Liver (tissue), 9 donors: ENCODE measurements around the gene SCP2D1. TPM values are rescaled to one million over a fixed set of nuclear protein-coding genes. Genes with fewer than 3 reads are reported as not detected.

Experiments used
- DNase-seq: peaks from one replicate; pipeline ENCODE4 v3.0.0-alpha.2; 2017; ENCODE audit warnings: low spot score
- H3K27ac ChIP-seq, 2 donors: one replicate each; pipeline ENCODE4 v1.7.0; 2013; ENCODE audit warnings: inconsistent platforms in 2 of 2, low read length in 2 of 2, control low read depth in 1 of 2, low read depth in 1 of 2, mild to moderate bottlenecking in 1 of 2
- H3K27me3 ChIP-seq, 4 donors: one replicate each; pipeline versions ENCODE4 v1.6.1 to v1.7.0; 2013; ENCODE audit warnings: low read length in 3 of 4, inconsistent platforms in 1 of 4, mild to moderate bottlenecking in 1 of 4, moderate library complexity in 1 of 4; ENCODE audit not compliant: control insufficient read depth in 4 of 4, insufficient read depth in 4 of 4
- H3K36me3 ChIP-seq, 4 donors: one replicate each; pipeline versions ENCODE4 v1.6.1 to v1.7.0; 2013; ENCODE audit warnings: low read length in 3 of 4, mild to moderate bottlenecking in 3 of 4, low read depth in 1 of 4, moderate library complexity in 1 of 4; ENCODE audit not compliant: control insufficient read depth in 4 of 4, insufficient read depth in 3 of 4
- H3K4me1 ChIP-seq, 4 donors: one replicate each; pipeline versions ENCODE4 v1.6.1 to v1.7.0; 2013; ENCODE audit warnings: low read length in 3 of 4, mild to moderate bottlenecking in 3 of 4, moderate library complexity in 1 of 4; ENCODE audit not compliant: control insufficient read depth in 4 of 4, insufficient read depth in 4 of 4
- H3K4me3 ChIP-seq, 3 donors: one replicate each; pipeline versions ENCODE4 v1.6.1 to v1.7.0; 2013; ENCODE audit warnings: low read length in 3 of 3, control low read depth in 1 of 3, low read depth in 1 of 3, mild to moderate bottlenecking in 1 of 3
- H3K9ac ChIP-seq, 2 donors: one replicate each; pipeline ENCODE4 v1.7.0; 2013; ENCODE audit warnings: low read length in 2 of 2, mild to moderate bottlenecking in 2 of 2, moderate library complexity in 2 of 2, control low read depth in 1 of 2, low read depth in 1 of 2
- H3K9me3 ChIP-seq, 4 donors: one replicate each; pipeline versions ENCODE4 v1.6.1 to v1.7.0; 2013; ENCODE audit warnings: low read length in 3 of 4; ENCODE audit not compliant: control insufficient read depth in 4 of 4
- ATF3 ChIP-seq: IDR thresholded peaks from 2 replicates; pipeline ENCODE4 v1.6.1; 2016; ENCODE audit warnings: antibody characterized with exemption
- CTCF ChIP-seq: fragments of 150-350 bp; IDR thresholded peaks from 2 replicates; pipeline ENCODE4 v1.5.1; 2017; ENCODE audit warnings: improper control_type of control experiment, low read depth, low read length; ENCODE audit not compliant: missing input control
- EGR1 ChIP-seq, 2 donors: IDR thresholded peaks; 2 replicates each; pipeline ENCODE4 v1.6.1; 2016 to 2018; ENCODE audit warnings: antibody characterized with exemption in 2 of 2, low read depth in 2 of 2
- FOXA1 ChIP-seq: IDR thresholded peaks from 2 replicates; pipeline ENCODE4 v1.6.1; 2016; ENCODE audit warnings: antibody characterized with exemption
- FOXA2 ChIP-seq: IDR thresholded peaks from 2 replicates; pipeline ENCODE4 v1.6.1; 2016; ENCODE audit warnings: antibody characterized with exemption
- GABPA ChIP-seq, 2 donors: IDR thresholded peaks in 1 of 2; conservative IDR thresholded peaks in 1 of 2; 2 replicates each; pipeline ENCODE4 v1.6.1; 2016; ENCODE audit warnings: antibody characterized with exemption in 2 of 2, mild to moderate bottlenecking in 1 of 2, moderate library complexity in 1 of 2
- HNF4G ChIP-seq: IDR thresholded peaks from 2 replicates; pipeline ENCODE4 v1.6.1; 2016; ENCODE audit warnings: antibody characterized with exemption
- JUND ChIP-seq, 2 donors: IDR thresholded peaks; 2 replicates each; pipeline ENCODE4 v1.6.1; 2016; ENCODE audit warnings: antibody characterized with exemption in 2 of 2
- MAX ChIP-seq: IDR thresholded peaks from 2 replicates; pipeline ENCODE4 v1.6.1; 2016; ENCODE audit warnings: antibody characterized with exemption
- NR2F2 ChIP-seq: IDR thresholded peaks from 2 replicates; pipeline ENCODE4 v1.6.1; 2016; ENCODE audit warnings: antibody characterized with exemption
- RAD21 ChIP-seq, 2 donors: IDR thresholded peaks; 2 replicates each; pipeline ENCODE4 v1.6.1; 2016; ENCODE audit warnings: antibody characterized with exemption in 2 of 2, mild to moderate bottlenecking in 2 of 2
- REST ChIP-seq: IDR thresholded peaks from 2 replicates; pipeline ENCODE4 v1.6.1; 2016; ENCODE audit warnings: antibody characterized with exemption, mild to moderate bottlenecking
- SP1 ChIP-seq: IDR thresholded peaks from 2 replicates; pipeline ENCODE4 v1.6.1; 2018; ENCODE audit warnings: antibody characterized with exemption, mild to moderate bottlenecking
- TAF1 ChIP-seq: conservative IDR thresholded peaks from 2 replicates; pipeline ENCODE4 v1.6.1; 2016; ENCODE audit warnings: antibody characterized with exemption, mild to moderate bottlenecking
- YY1 ChIP-seq: IDR thresholded peaks from 2 replicates; pipeline ENCODE4 v1.6.1; 2016; ENCODE audit warnings: antibody characterized with exemption, mild to moderate bottlenecking
- ZBTB33 ChIP-seq: IDR thresholded peaks from 2 replicates; pipeline ENCODE4 v1.6.1; 2016; ENCODE audit warnings: antibody characterized with exemption
- WGBS: extraction: QIAGEN DNeasy Blood & Tissue Kit; methylation state at CpG from one replicate; pipeline ENCODE4 v1.1.7; 2013; 5-methylcytosine and 5-hydroxymethylcytosine counted together
- polyA plus RNA-seq, 2 donors: library from polyadenylated mRNA; stranded (reverse) in 1 of 2; unstranded in 1 of 2; fragments of 200-250 nt in 1 of 2; fragments of >200 nt in 1 of 2; fragmentation: Nextera tagmentation in 1 of 2; extraction: Ambion mirVana in 1 of 2; gene quantifications; one replicate each; pipeline versions ENCODE4 v1.2.1 to v1.2.3, GENCODE V29; 2013 to 2015
- total RNA-seq, 2 donors: library from RNA; depleted of rRNA; stranded (reverse); fragments of >200 nt; gene quantifications; one replicate each; pipeline ENCODE4 v1.2.3, GENCODE V29; 2014
- donor health status: healthy.
- donor health status: healthy.
- donor health status: healthy.
- donor health status: healthy.
- donor health status: healthy.

Gene SCP2D1
- total and polyA plus RNA-seq, 4 donors = not detected

- DNase-seq = peak; percentile 22
- no peak for TF ChIP-seq RAD21 (IDR thresholded peaks at IDR 0.05)
- TF ChIP-seq MAX = no peak
These were observed 33.7 kb downstream of the SCP2D1 start for GRCh38 chr20:18847226-18847755.

GRCh38 chr20:18849131-18849530 lies 35.5 kb downstream of the SCP2D1 start:
- TF ChIP-seq CTCF = no peak
- no peak for TF ChIP-seq FOXA2
- TF ChIP-seq NR2F2 = no peak
- no peak for TF ChIP-seq RAD21 (IDR thresholded peaks at IDR 0.05)
- no peak for TF ChIP-seq FOXA1
- no peak for TF ChIP-seq HNF4G
- no peak for TF ChIP-seq YY1
- TF ChIP-seq ZBTB33 = no peak
- TF ChIP-seq ATF3 = no peak
- TF ChIP-seq REST = no peak
- no peak for TF ChIP-seq JUND (IDR thresholded peaks at IDR 0.05)
- no peak for TF ChIP-seq EGR1 (IDR thresholded peaks at IDR 0.05; ENCODE audit: low read depth in 2 of 2)
- TF ChIP-seq TAF1 = no peak
- TF ChIP-seq SP1 = no peak
- no peak for TF ChIP-seq GABPA (IDR thresholded peaks at IDR 0.05 in 1 of 2, conservative IDR thresholded peaks at IDR 0.05 in 1 of 2)
- WGBS = 67% methylated on average over 3 of the region's 3 CpGs
- H3K36me3 ChIP-seq = no peaks in the 10 kb centered on the region
- H3K9ac ChIP-seq = no peak overlapping the region
- H3K4me1 ChIP-seq = no peaks in the 10 kb centered on the region
- H3K9me3 ChIP-seq = no peaks in the 10 kb centered on the region
- H3K4me3 ChIP-seq = no peak overlapping the region
- no peak for DNase-seq
- H3K27ac ChIP-seq = no peak overlapping the region
- H3K27me3 ChIP-seq = peaks cover 0 to 3% (median 0%) of the 10 kb centered on the region in 4 donors

More at GRCh38 chr20:18847226-18847755, 33.7 kb downstream of the SCP2D1 start:
- H3K27ac ChIP-seq = no peak overlapping the region
- H3K9me3 ChIP-seq = no peaks in the 10 kb centered on the region
- H3K4me3 ChIP-seq = no peak overlapping the region
- H3K9ac ChIP-seq = no peak overlapping the region
- no peaks in the 10 kb centered on the region for H3K36me3 ChIP-seq
- H3K4me1 ChIP-seq = no peaks in the 10 kb centered on the region
- 75% methylated on average over 7 of the region's 7 CpGs for WGBS
- H3K27me3 ChIP-seq = peaks cover 0 to 3% (median 0%) of the 10 kb centered on the region in 4 donors
